Rectal smooth muscle tissue (tissue), 1 donor: ENCODE measurements around the gene MLPH.

Source experiments
- H3K27ac ChIP-seq: one replicate; pipeline ENCODE4 v1.7.0; 2013; ENCODE audit warnings: low read depth, low read length, inconsistent platforms
- H3K27me3 ChIP-seq: one replicate; pipeline ENCODE4 v1.7.0; 2013; ENCODE audit warnings: low read length; ENCODE audit not compliant: control insufficient read depth, insufficient read depth
- H3K36me3 ChIP-seq: one replicate; pipeline ENCODE4 v1.7.0; 2013; ENCODE audit warnings: low read length; ENCODE audit not compliant: control insufficient read depth, insufficient read depth
- H3K4me1 ChIP-seq: one replicate; pipeline ENCODE4 v1.7.0; 2013; ENCODE audit warnings: low read length; ENCODE audit not compliant: control insufficient read depth, insufficient read depth
- H3K4me3 ChIP-seq: one replicate; pipeline ENCODE4 v1.7.0; 2013; ENCODE audit warnings: low read length
- H3K9ac ChIP-seq: one replicate; pipeline ENCODE4 v1.7.0; 2013; ENCODE audit warnings: low read length

The MLPH gene

DNA sequence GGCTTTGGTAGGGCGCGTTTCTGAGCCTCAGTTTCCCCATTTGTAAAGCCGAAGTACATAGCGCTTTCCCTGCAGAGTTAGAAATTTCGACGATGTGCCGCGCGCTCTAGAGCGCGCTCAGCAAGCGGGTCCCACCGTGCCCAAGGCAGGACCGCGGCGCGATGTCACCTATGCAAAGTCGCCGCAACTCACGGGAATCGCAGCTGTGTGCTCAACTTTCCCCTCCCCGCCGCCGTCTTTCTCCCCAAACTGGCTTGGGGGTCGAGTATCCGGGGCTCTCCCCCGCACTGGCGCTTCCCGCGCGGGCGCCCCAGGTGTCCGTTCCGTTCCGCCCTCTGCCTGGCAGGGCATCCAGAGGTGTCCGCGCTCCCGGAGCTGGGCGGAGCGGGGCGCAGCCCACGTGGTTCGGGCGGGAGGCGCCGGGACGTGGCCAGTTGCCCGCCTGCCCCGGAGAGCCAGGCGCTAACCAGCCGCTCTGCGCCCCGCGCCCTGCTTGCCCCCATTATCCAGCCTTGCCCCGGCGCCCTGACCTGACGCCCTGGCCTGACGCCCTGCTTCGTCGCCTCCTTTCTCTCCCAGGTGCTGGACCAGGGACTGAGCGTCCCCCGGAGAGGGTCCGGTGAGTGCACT, at the start of gene MLPH:
Gene MLPH (plus strand): TSS at position 433 of the 630 bp plus-strand sequence. CDS start 6,176 bp downstream, outside the sequence.
- Histone ChIP-seq H3K36me3 (peaks cover under 1% of the 10 kb centered on the region), H3K4me3 (peak within 1 kb of the TSS; percentile 71), H3K27me3 (peaks cover 12% of the 10 kb centered on the region), H3K27ac (no peak within 1 kb of the TSS), H3K9ac (no peak within 1 kb of the TSS), H3K4me1 (peaks cover 3% of the 10 kb centered on the region)

- Histone ChIP-seq H3K4me3 (no peak overlapping the region), H3K27me3 (no peaks in the 10 kb centered on the region), H3K4me1 (peaks cover 23% of the 10 kb centered on the region), H3K9ac (no peak overlapping the region), H3K36me3 (no peaks in the 10 kb centered on the region), H3K27ac (no peak overlapping the region)
Measured at GRCh38 chr2:237437566-237437965, 49.5 kb upstream of the MLPH start.

DNA sequence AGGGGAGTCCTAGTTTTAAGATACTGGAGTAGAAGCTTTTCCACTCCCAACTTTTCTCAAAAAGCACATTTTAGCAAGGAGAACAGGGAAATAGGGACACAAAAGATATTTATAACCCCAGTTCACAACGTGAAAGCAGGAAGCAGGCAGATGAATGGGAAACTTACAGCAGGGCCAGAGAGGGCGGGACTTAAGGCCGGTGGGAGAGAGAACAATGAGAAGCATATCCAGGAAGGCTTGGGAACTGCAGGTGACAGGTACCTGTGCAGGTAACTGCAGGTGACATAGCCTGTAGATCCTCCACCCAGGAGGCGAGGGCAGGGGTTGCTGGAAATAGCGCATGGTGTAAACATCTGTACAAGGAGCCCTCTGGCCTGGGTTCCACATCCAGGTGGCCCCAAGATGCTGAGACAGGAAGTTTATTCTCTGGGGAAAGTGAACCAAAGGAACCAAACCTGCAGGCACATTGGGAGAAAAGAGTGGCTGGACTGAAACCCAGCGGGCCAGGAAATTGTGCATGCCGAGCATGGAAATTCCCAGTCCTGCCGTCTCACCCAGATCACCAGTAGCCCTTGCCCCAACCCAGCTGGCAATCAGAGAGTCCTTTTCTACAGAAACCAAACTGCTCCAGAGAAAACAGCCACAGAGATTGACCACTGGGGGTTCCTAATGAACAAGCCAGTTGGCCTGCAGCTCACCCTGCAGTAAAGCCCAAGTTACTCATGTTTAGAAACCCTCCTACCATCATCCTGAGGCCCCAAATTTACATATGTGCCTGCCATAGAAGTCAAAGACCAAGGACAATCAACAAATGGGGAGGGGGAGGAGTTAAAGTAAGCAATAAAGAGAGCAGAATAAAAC, 48.7 kb upstream of the MLPH start:
- Histone ChIP-seq H3K27ac (no peak overlapping the region), H3K4me3 (no peak overlapping the region), H3K4me1 (peaks cover 19% of the 10 kb centered on the region)

GRCh38 chr2:237440819-237441281, 46.2 kb upstream of the MLPH start:
- H3K27me3 ChIP-seq: no peaks in the 10 kb centered on the region
- no peaks in the 10 kb centered on the region for H3K36me3 ChIP-seq
- no peak overlapping the region for H3K27ac ChIP-seq
- H3K9ac ChIP-seq: no peak overlapping the region
- H3K4me1 ChIP-seq: peaks cover 7% of the 10 kb centered on the region
- H3K4me3 ChIP-seq: no peak overlapping the region

More for the DNA sequence above, 48.7 kb upstream of the MLPH start:
- Histone ChIP-seq H3K9ac (no peak overlapping the region), H3K27me3 (no peaks in the 10 kb centered on the region), H3K36me3 (no peaks in the 10 kb centered on the region)

DNA sequence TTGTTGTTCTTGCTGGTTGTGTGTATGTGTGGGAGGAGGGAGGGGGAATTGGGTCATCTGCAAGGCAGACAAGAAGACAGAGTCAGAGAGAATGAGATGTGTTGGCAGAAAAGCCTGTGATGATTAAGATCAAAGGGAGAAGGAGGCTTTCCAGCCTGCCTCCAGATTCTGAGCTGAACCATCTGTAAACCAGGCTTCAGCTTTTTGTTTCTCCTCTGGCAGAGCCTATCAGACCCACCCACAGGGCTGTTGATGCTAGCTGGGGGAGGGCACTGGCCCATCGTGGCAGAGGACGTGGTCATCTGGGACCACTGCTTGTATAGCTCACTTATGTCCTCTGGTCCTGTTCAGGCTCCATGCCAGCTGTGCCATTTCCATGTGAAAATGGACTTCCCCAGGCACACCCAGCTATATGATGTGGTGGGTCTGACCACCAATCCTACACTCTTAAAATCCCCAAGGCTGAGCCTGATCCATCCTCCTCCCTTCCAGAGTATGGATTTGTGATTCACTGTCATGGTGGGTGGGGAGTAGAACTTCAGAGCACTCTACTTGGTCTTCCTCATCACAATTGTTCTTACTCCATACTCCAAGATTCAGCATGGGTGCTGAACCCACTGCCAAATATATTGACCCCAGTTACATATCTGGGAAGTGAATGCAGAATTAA, 45.3 kb upstream of the MLPH start:
- Histone ChIP-seq H3K36me3 (no peaks in the 10 kb centered on the region), H3K9ac (no peak overlapping the region), H3K4me1 (no peaks in the 10 kb centered on the region), H3K27ac (no peak overlapping the region), H3K4me3 (no peak overlapping the region), H3K27me3 (no peaks in the 10 kb centered on the region)

DNA sequence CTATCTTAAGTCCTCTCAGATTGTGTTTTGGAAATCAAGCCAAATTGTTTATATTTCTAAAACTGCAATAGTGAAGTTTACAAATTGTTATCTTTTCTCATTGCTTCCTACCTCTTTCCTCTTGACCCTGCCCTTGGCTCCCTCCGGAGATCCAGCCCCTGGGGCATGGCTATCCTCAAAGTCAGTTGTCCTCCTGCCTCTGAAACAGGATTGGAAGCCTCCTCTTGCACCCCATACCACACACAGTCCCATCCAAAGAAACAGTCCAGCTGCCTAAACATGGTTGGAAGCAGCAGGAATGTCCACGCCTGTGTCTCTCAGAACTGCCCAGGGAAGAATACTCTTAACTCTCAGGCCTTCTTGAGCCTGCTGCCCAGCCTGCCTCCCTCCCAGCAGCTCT, 43.0 kb upstream of the MLPH start:
- H3K4me1 ChIP-seq: no peaks in the 10 kb centered on the region
- H3K27me3 ChIP-seq: no peaks in the 10 kb centered on the region
- no peak overlapping the region for H3K9ac ChIP-seq
- H3K27ac ChIP-seq: no peak overlapping the region
- H3K36me3 ChIP-seq: no peaks in the 10 kb centered on the region
- no peak overlapping the region for H3K4me3 ChIP-seq

- H3K4me3 ChIP-seq: no peak overlapping the region
- no peak overlapping the region for H3K9ac ChIP-seq
- no peaks in the 10 kb centered on the region for H3K27me3 ChIP-seq
- H3K36me3 ChIP-seq: no peaks in the 10 kb centered on the region
- H3K4me1 ChIP-seq: peaks cover 2% of the 10 kb centered on the region
- peak overlapping the region; percentile 41 for H3K27ac ChIP-seq
Measured at GRCh38 chr2:237445611-237446337, 41.3 kb upstream of the MLPH start.

GRCh38 chr2:237446338-237446665, 40.7 kb upstream of the MLPH start:
- Histone ChIP-seq H3K27me3 (no peaks in the 10 kb centered on the region), H3K4me3 (no peak overlapping the region), H3K36me3 (no peaks in the 10 kb centered on the region), H3K27ac (peak overlapping the region; percentile 41), H3K9ac (no peak overlapping the region), H3K4me1 (peaks cover 2% of the 10 kb centered on the region)

DNA sequence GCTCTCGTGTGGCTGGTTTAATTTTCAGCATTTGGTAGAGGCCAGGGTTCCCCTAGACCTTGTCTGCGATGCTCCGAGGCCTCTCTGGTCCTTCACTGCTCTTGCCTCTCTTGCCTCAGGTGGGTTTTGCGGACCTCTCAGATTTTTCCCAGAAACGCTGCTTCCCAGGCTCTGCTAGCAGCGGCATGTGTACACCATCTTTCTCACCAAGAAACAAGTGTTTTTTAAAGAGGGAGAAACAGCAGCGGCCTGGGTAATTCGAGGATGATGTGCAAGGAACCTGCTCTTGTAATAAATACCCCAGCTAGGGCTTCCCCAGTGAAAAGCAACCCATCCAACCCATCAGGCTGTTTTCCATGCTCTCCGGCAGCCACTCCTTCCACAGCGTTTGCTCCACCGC, 39.6 kb upstream of the MLPH start:
- Histone ChIP-seq H3K27me3 (no peaks in the 10 kb centered on the region), H3K4me3 (no peak overlapping the region), H3K4me1 (peaks cover 5% of the 10 kb centered on the region), H3K9ac (no peak overlapping the region), H3K27ac (no peak overlapping the region), H3K36me3 (no peaks in the 10 kb centered on the region)

GRCh38 chr2:237448171-237448570, 38.9 kb upstream of the MLPH start:
- Histone ChIP-seq H3K27ac (no peak overlapping the region), H3K27me3 (no peaks in the 10 kb centered on the region), H3K4me3 (no peak overlapping the region), H3K36me3 (no peaks in the 10 kb centered on the region), H3K9ac (no peak overlapping the region), H3K4me1 (peaks cover 5% of the 10 kb centered on the region)

- Histone ChIP-seq H3K27me3 (no peaks in the 10 kb centered on the region), H3K9ac (no peak overlapping the region), H3K36me3 (no peaks in the 10 kb centered on the region), H3K4me1 (peaks cover 5% of the 10 kb centered on the region), H3K4me3 (no peak overlapping the region), H3K27ac (no peak overlapping the region)
Measured at GRCh38 chr2:237448626-237449025, 38.4 kb upstream of the MLPH start.
